Activated gamma-delta T cell (primary cell): Measurements from ENCODE around the gene KCNN4.

Source experiments
- DNase-seq: peaks from one replicate; lab custom pipeline; 2025; lab: John Stamatoyannopoulos, UW

Gene KCNN4

DNA sequence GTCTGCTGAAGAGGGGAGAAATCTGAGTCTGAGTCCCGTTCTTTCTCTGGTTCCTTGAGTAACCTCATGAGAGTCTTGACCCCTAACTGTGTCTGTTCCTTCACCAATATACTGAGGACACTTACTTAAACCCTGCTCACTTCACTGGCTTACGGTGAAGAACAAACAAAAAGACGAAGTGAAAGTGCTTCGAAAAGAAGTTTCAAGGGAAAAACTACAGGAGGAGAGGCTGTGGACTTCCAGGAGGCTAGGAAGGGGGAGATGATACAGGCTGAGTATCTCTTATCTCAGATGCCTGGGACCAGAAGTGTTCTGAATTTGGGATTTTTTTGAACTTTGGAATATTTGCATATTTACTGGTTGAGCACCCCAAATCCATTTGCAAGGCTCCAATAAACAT, 32.1 kb downstream of the KCNN4 start:
- DNase-seq = no peak

DNA sequence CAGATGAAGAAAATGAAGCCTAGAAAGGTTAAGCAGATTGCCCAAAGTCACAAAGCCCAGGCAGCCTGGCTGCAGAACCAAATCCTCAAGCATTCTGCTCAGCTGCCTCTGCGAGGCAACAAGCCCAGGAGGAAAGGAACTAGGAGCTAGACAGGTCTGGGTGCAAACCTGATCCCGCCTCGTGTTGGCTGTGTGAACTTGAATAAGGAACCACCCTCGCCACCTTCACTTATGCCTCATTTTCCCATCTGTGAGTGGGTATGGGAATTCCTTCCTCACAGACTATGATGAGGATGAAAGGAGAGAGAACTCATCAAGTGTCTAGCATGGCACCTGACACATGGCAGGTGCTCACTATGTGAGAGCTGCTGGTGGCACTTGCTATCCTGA, 32.6 kb downstream of the KCNN4 start:
- no peak for DNase-seq

DNA sequence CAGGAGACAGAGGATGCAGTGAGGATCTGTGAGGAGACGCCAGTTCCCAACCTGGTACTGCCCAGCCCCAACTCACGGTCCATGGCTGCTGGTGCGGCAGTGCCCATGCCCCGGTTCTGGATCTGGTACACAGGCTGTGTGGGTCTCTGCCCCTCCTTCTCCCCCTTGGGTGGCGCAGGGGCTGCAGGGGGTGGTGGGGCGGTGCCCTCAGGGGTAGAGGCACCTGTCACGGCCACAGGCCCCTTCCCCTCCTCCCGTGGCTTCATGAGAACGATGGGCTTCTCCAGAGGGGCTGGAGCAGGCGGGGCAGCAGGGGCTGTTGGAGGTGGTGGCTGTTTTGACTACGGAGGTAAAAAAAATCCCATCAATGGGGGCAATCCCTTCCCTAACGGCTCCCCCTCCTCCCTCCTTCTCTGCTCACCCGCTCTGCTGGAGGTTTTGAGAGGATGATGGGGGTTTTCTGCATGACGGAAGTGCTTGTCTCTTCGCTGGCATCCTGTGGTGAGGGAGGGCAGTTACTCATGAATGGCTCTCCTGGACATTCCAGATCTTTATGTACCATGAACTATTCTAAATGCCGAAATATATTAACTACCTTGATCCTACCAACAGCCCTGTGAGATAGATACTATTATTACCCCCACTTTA, 33.1 kb downstream of the KCNN4 start:
- no peak for DNase-seq

DNA sequence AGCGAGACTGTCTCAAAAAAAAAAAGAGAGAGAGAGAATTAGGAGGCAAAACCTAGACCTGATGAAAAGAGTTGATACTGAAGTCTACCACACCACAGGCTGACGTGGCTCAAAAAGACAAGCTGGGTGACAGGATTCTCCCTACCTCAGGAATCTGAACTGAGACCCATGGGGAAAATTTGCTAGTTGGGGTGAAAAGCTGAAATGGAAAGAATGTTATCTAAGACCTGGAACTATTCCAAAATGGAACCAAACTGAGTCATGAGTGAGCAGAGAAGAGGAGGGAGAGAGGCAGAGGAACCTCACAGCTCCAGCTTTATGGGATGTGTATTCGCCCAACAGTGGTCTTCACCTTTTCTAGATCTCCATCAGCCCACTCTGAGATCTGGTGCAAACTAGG, 37.7 kb downstream of the KCNN4 start:
- no peak for DNase-seq

DNA sequence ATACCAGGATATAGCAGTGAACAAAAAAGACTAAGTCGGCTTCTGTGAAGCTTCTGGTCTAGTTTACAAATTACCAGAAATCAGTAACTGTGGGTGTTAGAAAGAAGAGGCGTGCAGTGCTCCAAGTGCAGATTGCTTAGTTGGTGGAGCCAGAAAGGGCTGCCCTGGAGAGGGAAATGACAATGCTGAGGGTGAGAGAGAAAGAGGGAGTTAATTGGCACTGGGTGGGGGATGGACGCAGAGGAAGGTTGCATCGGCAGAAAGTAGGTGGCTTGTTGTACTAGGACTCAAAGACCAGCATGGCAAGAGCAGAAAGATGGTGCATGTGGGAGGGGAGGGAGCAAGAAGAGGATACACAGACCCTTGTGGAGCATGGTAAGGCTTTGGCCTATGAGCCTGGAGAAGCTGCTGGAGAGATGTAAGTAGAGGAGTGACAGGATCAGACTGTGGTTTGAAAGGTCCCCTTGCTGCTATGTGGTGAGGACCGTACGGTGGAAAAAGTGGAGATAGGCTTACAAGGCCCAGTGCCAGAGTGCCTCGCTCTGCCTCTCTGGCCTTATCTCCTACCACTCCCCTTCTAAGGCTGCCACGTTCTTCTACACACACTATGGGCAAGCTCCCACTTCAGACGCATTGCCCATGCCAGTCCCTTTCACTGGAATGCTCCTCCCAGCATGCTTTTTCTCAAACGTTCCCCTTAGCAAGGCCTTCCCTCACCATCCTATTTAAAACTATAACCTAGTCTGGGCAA, 39.5 kb downstream of the KCNN4 start:
- no peak for DNase-seq

DNA sequence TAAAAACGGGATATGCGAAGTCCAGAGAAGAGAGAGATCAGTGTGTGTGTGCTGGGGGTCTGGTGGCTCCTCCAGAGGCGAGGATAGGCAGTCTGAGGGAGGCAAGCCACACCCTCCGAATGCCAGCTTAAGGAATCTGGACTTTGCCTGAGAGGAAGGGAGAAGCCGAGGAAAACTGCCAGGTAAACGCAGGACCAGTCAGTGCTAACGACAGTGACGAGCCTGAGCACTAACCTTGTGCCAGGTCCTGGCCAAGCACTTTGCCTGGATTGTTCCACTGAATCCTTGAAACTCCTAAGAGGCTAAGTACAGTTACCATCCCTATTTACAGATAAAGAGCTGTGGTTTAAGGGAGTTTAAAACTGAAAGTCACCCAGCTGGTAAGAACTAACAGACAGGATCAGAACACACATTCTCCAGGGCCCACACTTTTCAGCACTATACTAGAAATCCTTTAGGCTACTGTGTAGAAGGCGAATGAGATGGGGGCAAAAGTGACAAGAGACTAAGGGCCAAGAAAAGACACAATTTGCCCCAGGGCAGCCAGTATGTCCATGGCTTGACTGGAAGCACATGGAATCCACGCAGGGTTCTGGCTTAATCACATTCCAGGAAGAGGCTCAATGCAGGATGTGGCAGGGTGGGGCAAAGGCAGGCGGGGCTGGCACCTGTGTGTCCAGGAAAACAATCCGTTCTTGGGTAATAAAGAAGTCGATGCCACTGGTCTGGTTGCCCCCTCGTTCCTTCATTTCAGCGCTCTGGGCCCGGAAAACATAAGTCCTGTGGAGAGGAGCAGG, 41.1 kb downstream of the KCNN4 start:
- no peak for DNase-seq

DNA sequence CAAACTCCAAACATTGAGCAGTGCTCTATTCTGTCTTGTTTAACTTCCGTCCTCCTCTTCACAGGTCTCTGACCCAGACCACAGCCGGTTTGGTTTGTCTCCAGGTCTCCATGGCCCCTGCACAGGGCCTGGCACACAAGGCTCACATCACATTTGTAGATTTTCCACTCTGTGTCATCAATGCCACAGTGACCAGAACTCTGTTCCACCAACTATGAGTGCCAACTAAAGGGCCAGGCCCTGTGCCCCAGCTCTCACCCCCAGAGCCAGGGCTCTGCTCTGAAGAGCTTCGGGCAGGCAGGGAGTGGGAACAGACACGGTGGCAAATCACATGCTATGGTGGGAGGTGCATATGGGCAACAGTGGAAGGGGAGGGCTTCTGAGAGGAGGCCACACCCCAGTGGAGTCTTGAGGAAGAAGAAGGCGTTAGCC, 42.0 kb downstream of the KCNN4 start:
- no peak for DNase-seq

DNA sequence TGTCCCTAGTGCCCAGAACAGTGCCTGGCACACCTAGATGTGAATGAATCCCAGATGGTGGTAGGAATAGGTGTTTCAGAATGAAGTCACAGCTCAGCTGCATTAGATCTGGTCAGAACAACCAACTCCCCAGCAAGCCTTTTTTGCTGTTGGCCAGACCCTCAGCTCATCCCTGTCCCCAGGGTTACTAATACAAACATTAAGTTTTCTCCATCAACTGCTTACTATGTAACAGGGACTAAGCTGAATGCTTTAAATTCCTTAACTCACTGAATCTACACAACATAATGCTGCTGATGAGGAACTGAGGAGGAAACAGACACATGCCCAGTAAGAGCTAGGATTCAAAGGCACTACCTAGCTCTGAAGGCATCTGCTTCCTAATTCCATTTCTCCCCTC, 44.8 kb downstream of the KCNN4 start:
- no peak for DNase-seq

DNA sequence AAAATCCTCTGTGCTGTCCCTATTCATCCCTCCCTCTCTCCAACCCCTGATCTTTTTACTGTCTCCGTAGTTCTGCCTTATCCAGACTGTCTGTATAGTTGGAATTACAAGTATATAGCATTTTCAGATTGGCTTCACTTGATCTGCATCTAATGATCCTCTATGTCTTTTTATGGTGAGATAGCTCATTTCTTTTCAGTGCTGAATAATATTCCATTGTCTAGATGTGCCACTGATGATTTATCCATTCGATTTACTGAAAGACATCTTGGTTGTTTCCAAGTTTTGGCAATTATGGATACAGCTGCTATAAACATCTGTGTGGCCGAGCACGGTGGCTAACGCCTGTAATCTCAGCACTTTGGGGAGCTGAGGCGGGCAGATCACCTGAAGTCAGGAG, 45.8 kb downstream of the KCNN4 start:
- no peak for DNase-seq

DNA sequence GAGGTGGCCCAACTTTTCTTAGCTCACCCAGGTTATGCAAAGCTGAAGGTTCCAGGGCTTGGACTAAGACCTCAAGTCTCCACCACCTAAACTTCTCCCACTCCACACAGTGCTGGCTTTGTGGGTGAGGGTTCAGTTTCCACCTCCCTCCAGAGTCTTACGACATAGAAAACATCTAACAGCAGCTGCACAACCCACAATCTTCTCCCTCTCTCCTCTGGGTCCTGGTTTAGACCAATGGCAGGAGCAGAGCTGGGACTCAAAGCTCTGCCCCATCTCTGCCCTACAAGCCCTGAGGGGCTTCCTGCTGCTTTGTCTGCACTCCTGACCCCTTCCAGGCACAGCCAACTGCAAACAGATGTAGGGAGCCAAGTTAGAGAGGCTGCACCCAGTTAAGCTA, 48.9 kb downstream of the KCNN4 start:
- DNase-seq = no peak

DNA sequence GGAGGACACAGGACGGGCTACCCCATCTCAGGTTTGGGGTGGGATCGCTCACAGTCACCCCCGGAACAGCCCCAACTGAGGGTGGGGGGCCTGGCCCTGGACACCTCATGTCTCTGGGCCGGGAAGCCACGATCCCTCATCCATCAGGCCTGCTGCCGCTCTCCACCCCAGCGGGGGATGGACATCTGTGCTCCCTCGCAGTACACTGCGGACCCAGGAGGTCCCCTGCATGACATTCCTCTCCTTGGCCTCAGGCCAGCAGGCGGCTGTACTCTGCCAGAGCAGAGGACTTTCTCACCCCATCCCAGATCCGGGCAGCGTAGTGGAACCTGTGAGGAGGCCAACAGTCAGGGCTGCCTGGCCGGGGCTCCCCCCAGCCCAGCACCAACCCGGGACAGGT, 49.4 kb downstream of the KCNN4 start:
- DNase-seq = no peak

DNA sequence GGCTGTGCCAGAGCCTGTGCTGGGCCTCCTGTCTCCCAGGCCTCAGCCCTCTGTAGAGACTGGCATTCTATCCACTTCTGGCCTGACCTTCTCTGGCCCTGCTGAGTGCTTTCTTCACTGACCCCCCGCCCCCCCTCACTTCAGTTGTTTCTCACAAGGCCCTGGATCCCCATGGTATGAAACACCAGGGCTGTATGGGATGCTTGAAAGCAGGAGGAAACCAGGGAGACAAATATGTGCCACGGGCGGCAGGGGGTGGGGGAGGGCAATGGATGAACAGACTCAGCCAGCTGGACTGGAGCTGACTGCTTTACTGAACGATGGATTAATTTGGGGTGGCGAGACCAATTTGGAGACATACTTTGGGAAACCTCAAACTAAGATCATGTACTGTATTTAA, 50.9 kb downstream of the KCNN4 start:
- DNase-seq = no peak

DNA sequence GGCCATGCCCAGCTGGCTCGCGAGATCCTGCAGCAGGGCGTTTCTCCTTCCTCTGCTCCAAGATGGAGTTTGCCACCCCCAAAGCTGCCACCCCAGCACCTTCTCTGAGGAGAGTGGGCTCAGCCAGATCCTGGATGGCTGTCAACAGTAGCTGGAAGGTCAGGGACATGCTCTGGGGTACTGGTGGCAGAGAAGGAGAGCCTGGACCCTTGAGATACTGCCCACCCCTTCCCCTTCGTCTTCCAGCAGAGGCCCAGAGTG, 53.2 kb downstream of the KCNN4 start:
- no peak for DNase-seq

DNA sequence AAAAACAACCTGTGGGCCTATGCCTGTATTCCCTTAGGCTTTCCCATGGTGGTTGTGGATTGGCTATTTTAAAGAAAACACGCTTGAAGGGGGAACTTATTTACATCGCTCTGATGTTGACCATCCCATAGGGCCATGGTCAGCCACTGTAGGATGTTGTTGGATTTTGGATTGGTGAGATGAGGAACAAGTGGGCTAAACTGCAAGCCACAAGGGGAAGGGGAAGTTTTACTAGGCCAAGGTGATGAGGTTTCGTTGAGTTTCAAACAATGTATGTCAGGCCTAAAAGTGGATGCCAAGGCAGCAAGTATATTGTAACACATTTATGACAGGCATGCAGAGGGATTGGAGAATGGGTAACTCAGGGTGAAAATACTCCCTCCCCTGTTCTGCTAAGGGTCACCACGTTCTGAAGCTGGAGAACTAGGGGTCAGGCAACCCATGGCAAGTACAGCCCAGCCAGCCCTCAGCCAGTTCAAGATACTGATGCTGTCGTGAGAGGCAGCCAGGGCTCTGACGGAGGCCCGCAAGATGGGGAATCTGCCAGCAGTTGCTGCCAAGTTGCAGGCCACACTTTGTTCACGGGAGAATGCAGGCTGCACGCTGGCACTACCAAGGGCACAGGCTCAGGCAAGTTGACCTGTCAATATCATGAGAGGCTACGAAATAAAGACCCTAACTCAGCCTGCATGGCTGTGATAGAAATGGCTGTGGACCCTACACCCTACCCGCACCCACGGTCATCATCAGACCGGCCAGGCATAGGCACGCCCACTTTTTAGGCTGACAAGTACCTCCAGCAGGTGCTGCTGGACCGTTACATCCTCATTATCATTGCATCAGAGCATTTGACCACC, 53.8 kb downstream of the KCNN4 start:
- DNase-seq = no peak

DNA sequence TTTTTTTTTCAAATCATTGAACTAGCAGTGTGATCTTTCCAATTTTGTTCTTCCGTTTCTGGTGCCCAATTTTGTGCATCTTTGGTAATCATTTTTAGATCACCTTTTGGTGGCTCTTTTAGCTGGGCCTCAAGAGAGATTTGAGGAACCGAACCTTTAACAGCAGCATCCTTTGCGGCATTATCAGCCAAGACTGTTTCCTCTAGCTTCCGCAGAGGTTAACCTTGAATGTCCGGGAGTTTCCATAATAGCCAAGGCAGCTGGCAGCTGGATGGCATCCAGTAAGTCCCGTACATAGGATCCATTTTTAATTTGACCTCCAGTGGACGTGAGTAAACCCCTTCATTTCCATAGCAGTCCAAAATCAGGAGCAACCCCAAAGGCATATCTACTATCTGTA, 55.3 kb downstream of the KCNN4 start:
- no peak for DNase-seq

DNA sequence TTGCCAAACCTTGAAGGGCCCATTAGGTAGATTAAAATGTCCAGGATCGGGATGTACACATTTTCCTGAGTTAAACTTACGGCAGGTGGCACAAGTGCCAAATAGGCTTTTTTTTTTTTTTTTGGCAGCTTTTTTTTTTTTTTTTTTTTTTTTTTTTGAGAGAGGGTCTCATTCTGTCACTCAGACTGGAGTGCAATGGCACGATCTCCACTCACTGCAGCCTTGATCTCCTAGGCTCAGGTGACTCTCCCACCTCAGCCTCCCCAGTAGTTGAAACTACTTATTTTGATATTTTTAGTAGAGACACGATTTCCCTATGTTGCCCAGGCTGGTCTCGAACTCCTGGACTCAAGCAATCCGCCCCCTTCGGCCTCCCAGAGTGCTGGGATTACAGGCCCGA, 55.9 kb downstream of the KCNN4 start:
- DNase-seq = no peak

DNA sequence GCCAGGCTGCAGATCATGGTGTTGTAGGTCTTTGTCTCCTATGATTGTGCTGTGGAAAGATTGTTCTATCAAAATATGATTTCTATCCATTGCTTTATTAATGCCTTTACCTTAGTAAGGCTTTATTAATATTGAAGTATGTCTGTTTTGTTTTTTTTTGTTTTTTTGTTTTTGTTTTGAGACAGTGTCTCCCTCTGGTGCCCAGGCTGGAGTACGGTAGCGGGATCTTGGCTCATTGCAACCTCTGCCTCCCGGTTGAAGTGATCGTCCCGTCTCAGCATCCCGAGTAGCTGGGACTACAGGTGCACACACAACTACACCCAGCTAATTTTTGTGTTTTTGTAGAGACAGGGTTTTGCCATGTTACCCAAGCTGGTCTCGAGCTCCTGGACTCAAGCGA, 57.2 kb downstream of the KCNN4 start:
- no peak for DNase-seq

DNA sequence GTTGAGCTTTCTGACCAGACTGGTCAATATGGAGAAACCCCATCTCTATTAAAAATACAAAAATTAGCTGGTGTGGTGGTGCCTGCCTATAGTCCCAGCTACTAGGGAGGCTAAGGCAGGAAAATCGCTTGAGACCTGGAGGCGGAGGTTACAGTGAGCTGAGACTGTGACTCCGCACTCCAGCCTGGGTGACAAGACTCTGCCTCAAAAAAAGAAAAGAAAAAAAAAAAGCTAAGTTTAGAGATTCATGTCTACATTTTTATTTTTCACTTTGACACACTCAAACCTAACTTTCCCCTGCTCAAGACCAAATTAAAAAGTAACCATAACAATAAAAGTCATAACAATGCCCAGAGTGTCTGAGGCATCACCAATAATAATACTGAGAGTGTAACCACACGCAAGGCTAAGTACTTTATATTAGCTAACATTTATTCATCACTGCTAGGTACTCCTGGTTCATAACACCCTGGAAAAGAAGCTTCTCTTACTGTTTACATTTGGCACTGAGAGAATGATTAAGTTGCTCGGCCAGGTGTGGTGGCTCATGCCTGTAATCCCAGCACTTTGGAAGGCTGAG, 59.2 kb downstream of the KCNN4 start:
- no peak for DNase-seq

DNA sequence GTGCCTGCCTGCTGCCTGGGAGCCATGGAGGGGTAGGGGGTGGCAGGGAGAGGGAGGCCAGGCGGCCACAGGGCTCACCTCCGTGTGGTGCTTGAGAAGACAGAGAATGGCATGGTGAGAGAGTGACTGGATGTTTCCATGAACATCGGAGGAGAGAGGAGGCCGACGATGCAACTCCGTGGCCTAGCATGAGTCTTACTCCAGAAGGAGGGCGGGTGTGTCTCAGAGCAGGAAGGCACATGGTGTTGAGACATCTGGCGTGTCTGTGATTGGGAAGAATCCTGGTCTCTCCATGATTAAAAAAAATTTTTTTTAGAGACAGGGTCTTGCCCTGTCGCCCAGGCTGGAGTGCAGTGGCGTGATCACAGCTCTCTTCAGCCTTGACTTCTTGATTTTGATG, 59.8 kb downstream of the KCNN4 start:
- no peak for DNase-seq

DNA sequence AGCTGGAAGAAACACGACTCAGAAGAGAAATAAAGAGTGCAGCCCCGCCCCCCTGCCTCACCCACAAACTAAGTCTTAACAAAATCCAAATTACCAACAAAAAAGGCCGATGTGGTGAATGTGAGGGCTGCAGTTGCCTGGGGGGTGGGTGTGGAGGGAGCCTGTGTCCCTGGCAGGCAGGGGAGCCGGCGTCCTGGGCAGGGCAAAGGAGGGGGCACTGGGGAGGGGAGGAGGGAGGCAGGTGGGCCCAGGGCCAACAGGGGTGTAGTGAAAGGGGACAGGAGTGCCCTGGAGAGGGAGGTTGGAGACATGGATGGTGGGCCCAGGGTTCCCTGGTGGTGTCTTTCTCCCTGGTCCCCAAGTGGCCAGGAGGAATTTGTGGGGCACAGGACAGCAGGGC, 60.9 kb downstream of the KCNN4 start:
- DNase-seq = no peak

DNA sequence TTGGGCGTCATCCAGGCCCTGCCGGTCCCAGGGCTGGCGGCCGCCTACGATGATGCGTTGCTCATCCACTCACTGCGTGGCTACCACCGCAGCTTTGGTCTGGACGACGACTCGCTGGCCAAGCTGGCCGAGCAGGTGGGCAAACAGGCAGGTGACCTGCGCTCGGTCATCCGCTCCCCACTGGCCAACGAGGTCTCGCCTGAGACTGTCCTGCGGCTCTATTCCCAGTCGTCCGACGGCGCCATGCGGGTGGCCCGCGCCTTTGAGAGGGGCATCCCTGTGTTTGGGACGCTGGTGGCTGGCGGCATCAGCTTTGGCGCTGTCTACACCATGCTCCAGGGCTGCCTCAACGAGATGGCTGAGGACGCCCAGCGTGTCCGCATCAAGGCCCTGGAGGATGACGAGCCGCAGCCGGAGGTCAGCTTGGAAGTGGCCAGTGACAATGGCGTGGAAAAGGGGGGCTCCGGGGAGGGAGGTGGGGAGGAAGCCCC, 61.4 kb downstream of the KCNN4 start:
- no peak for DNase-seq
